Peyer's patch (tissue), 4 donors: ENCODE data around the gene DOCK10. TPM values are rescaled to one million over a fixed set of nuclear protein-coding genes. Genes with fewer than 3 reads are reported as not detected.

Source experiments
- DNase-seq, 3 donors: peaks; one replicate each; pipeline ENCODE4 v3.0.0-alpha.2; 2017 to 2019
- H3K27ac ChIP-seq, 4 donors: fragments of 200-600 bp; sonication (generic); one replicate each; pipeline ENCODE4 v1.5.1; 2016 to 2019
- H3K27me3 ChIP-seq, 2 donors: fragments of 200-600 bp; sonication (generic); one replicate each; pipeline ENCODE4 v1.5.1; 2019
- H3K36me3 ChIP-seq, 3 donors: fragments of 200-600 bp; sonication (generic); one replicate each; pipeline ENCODE4 v1.5.1; 2016 to 2019
- H3K4me1 ChIP-seq, 4 donors: fragments of 200-600 bp; sonication (generic); one replicate each; pipeline ENCODE4 v1.5.1; 2016 to 2019
- H3K4me3 ChIP-seq, 4 donors: fragments of 200-600 bp; sonication (generic); 1 replicate in 3 of 4; 2 replicates in 1 of 4; pipeline ENCODE4 v1.5.1; 2016 to 2019; ENCODE audit warnings: mild to moderate bottlenecking in 1 of 4
- H3K9me3 ChIP-seq, 4 donors: fragments of 200-600 bp; sonication (generic); one replicate each; pipeline ENCODE4 v1.5.1; 2016 to 2019; ENCODE audit warnings: mild to moderate bottlenecking in 1 of 4
- CTCF ChIP-seq, 6 experiments: fragments of 450-650 bp in 4 of 6; fragments of 200-600 bp in 2 of 6; sonication (generic) in 1 of 6; IDR thresholded peaks; one replicate each; pipeline ENCODE4 v1.5.1; 2017 to 2019; ENCODE audit warnings: antibody characterized with exemption in 6 of 6, mild to moderate bottlenecking in 3 of 6, moderate library complexity in 1 of 6
- POLR2A ChIP-seq, 2 donors: fragments of 450-650 bp; IDR thresholded peaks; one replicate each; pipeline ENCODE4 v1.5.1; 2017; ENCODE audit warnings: antibody characterized with exemption in 2 of 2, mild to moderate bottlenecking in 2 of 2, moderate library complexity in 2 of 2
- total RNA-seq, 4 donors: library from RNA; depleted of rRNA; stranded (reverse); fragments of >200 nt; gene quantifications; one replicate each; pipeline ENCODE4 v1.1.0, GENCODE V29; 2016

DOCK10 gene
- total RNA-seq, 4 donors from 2014 or later = 14.6 to 97.4 (median 23.5) TPM

GRCh38 chr2:224927646-224928173 is 114.6 kb downstream of the DOCK10 start:
- peak overlapping the region; percentile 57 to 58 (median 58) for H3K27ac ChIP-seq
- H3K36me3 ChIP-seq = no peaks in the 10 kb centered on the region
- H3K4me3 ChIP-seq = no peak overlapping the region
- H3K27me3 ChIP-seq = no peaks in the 10 kb centered on the region
- DNase-seq = peak in 2 of 3 donors; percentile 75 to 86
- H3K9me3 ChIP-seq = no peaks in the 10 kb centered on the region
- H3K4me1 ChIP-seq = peaks cover 3 to 63% (median 32%) of the 10 kb centered on the region in 4 donors
- TF ChIP-seq POLR2A (IDR thresholded peaks at IDR 0.05) (no peak), CTCF (IDR thresholded peaks at IDR 0.05) (no peak)

GRCh38 chr2:224927011-224927410 is 115.3 kb downstream of the DOCK10 start:
- no peaks in the 10 kb centered on the region for H3K9me3 ChIP-seq
- peak overlapping the region; percentile 57 to 58 (median 58) for H3K27ac ChIP-seq
- no peak overlapping the region for H3K4me3 ChIP-seq
- H3K4me1 ChIP-seq = peaks cover 3 to 66% (median 32%) of the 10 kb centered on the region in 4 donors
- H3K36me3 ChIP-seq = no peaks in the 10 kb centered on the region
- H3K27me3 ChIP-seq = no peaks in the 10 kb centered on the region
- TF ChIP-seq POLR2A (IDR thresholded peaks at IDR 0.05) = no peak
- TF ChIP-seq CTCF (IDR thresholded peaks at IDR 0.05) = no peak
- no peak for DNase-seq

- TF ChIP-seq CTCF (IDR thresholded peaks at IDR 0.05) (no peak), POLR2A (IDR thresholded peaks at IDR 0.05) (no peak)
- H3K4me1 ChIP-seq = peaks cover 3 to 62% (median 29%) of the 10 kb centered on the region in 4 donors
- H3K36me3 ChIP-seq = no peaks in the 10 kb centered on the region
- no peak for DNase-seq
- H3K27me3 ChIP-seq = no peaks in the 10 kb centered on the region
- peak overlapping the region; percentile 16 to 58 (median 58) for H3K27ac ChIP-seq
- H3K9me3 ChIP-seq = no peaks in the 10 kb centered on the region
- H3K4me3 ChIP-seq = no peak overlapping the region
These were observed 116.5 kb downstream of the DOCK10 start for GRCh38 chr2:224925810-224926100.

- H3K36me3 ChIP-seq = no peaks in the 10 kb centered on the region
- H3K4me3 ChIP-seq = no peak overlapping the region
- TF ChIP-seq CTCF (IDR thresholded peaks at IDR 0.05) (peak in 1 of 6 experiments; percentile 2), POLR2A (IDR thresholded peaks at IDR 0.05) (no peak)
- H3K27ac ChIP-seq = peak overlapping the region; percentile 16 to 58 (median 58)
- no peaks in the 10 kb centered on the region for H3K27me3 ChIP-seq
- DNase-seq = no peak
- H3K4me1 ChIP-seq = peaks cover 3 to 57% (median 29%) of the 10 kb centered on the region in 4 donors
- no peaks in the 10 kb centered on the region for H3K9me3 ChIP-seq
These were observed 117.0 kb downstream of the DOCK10 start for GRCh38 chr2:224925061-224925809.

- peaks cover 3 to 54% (median 28%) of the 10 kb centered on the region in 4 donors for H3K4me1 ChIP-seq
- no peaks in the 10 kb centered on the region for H3K36me3 ChIP-seq
- H3K27ac ChIP-seq = peak overlapping the region; percentile 12 to 71 (median 58)
- H3K9me3 ChIP-seq = no peaks in the 10 kb centered on the region
- no peaks in the 10 kb centered on the region for H3K27me3 ChIP-seq
- DNase-seq = no peak
- TF ChIP-seq POLR2A (IDR thresholded peaks at IDR 0.05) (no peak), CTCF (IDR thresholded peaks at IDR 0.05) (no peak)
- H3K4me3 ChIP-seq = no peak overlapping the region
These were observed 117.6 kb downstream of the DOCK10 start for GRCh38 chr2:224924631-224925030.
